HG03521 (cell line): ENCODE data around the gene SH3RF1.

Experiments
- ATAC-seq: cut with Tn5 transposase; IDR thresholded peaks from one replicate; pipeline ENCODE4 v1.9.1; 2021; ENCODE audit warnings: mild to moderate bottlenecking, moderate library complexity; ENCODE audit not compliant: unreplicated experiment

SH3RF1 gene

GRCh38 chr4:169110633-169111032, 160.1 kb downstream of the SH3RF1 start:
- no peak for ATAC-seq

GRCh38 chr4:169109035-169109675, 161.6 kb downstream of the SH3RF1 start:
- ATAC-seq = no peak

GRCh38 chr4:169108303-169108702, 162.5 kb downstream of the SH3RF1 start:
- ATAC-seq = no peak

GRCh38 chr4:169107528-169107927, 163.2 kb downstream of the SH3RF1 start:
- ATAC-seq = no peak

- no peak for ATAC-seq
These were observed 164.0 kb downstream of the SH3RF1 start for GRCh38 chr4:169106696-169107229.

GRCh38 chr4:169105620-169106019, 165.1 kb downstream of the SH3RF1 start:
- no peak for ATAC-seq

- no peak for ATAC-seq
These were observed 166.8 kb downstream of the SH3RF1 start for GRCh38 chr4:169103966-169104412.

GRCh38 chr4:169102026-169102425, 168.7 kb downstream of the SH3RF1 start:
- ATAC-seq = no peak

- ATAC-seq = no peak
These were observed 170.1 kb downstream of the SH3RF1 start for GRCh38 chr4:169100670-169101101.

- ATAC-seq = peak; percentile 35
These were observed 171.0 kb downstream of the SH3RF1 start for GRCh38 chr4:169099771-169100180.

GRCh38 chr4:169098969-169099690, 171.6 kb downstream of the SH3RF1 start:
- ATAC-seq = no peak

GRCh38 chr4:169098532-169098931, 172.2 kb downstream of the SH3RF1 start:
- ATAC-seq = no peak

GRCh38 chr4:169098054-169098497, 172.7 kb downstream of the SH3RF1 start:
- peak; percentile 51 for ATAC-seq

GRCh38 chr4:169096221-169096620, 174.5 kb downstream of the SH3RF1 start:
- ATAC-seq = no peak

- no peak for ATAC-seq
These were observed 176.0 kb downstream of the SH3RF1 start for GRCh38 chr4:169094656-169095231.

GRCh38 chr4:169092889-169093522, 177.8 kb downstream of the SH3RF1 start:
- ATAC-seq = no peak

GRCh38 chr4:169090484-169091215, 180.1 kb downstream of the SH3RF1 start:
- ATAC-seq = no peak

GRCh38 chr4:169089004-169089403, 181.8 kb downstream of the SH3RF1 start:
- no peak for ATAC-seq

GRCh38 chr4:169084954-169085353, 185.8 kb downstream of the SH3RF1 start:
- ATAC-seq = no peak

GRCh38 chr4:169080981-169081380, 189.8 kb downstream of the SH3RF1 start:
- no peak for ATAC-seq
